Measurements from ENCODE around the gene RELN. TPM values are rescaled to one million over a fixed set of nuclear protein-coding genes. Genes with fewer than 3 reads are reported as not detected.

Gene RELN
- total RNA-seq, result not detected in 2 replicates

GRCh38 chr7:103989200-103989784, at the start of gene RELN:
RELN (minus strand) TSS chr7:103989658; CDS start chr7:103989356, 302 bp downstream.

GRCh38 chr7:103446049-103446520, 543.4 kb downstream of the RELN start, which contains the start of gene SLC26A5:
SLC26A5 (minus strand) TSS chr7:103446207; CDS start chr7:103421514, 24,693 bp downstream.

Other genes with a start within 250 kb of the RELN start
- gene ORC5, start 218.4 kb upstream of the RELN start, total RNA-seq, result 20.9 and 28.0 TPM in 2 replicates

Measured in hair follicular keratinocyte (primary cell).